Measurements from ENCODE around the gene C18orf63.

GRCh38 chr18:74276609-74277008 is 39.0 kb upstream of the C18orf63 start:
- no peak for TF ChIP-seq CTCF (IDR thresholded peaks at IDR 0.05)
- TF ChIP-seq EP300 (IDR thresholded peaks at IDR 0.05) = no peak
- TF ChIP-seq POLR2AphosphoS5 (IDR thresholded peaks at IDR 0.05) = no peak
